Aorta (tissue), 5 donors: Measurements from ENCODE around the gene PTPRG. TPM values are rescaled to one million over a fixed set of nuclear protein-coding genes. Genes with fewer than 3 reads are reported as not detected.

Source experiments
- ATAC-seq: fragments of 200-7000 bp; cut with Tn5 transposase; one replicate; pipeline ENCODE4 v1.9.1; 2022; ENCODE audit warnings: moderate library complexity; ENCODE audit not compliant: low FRiP score
- DNase-seq, 2 donors: peaks; one replicate each; pipeline ENCODE4 v3.0.0-alpha.2; 2020
- H3K27ac ChIP-seq, 2 donors: one replicate each; pipeline ENCODE4 v1.5.1; 2013; ENCODE audit warnings: low read length in 2 of 2, mild to moderate bottlenecking in 2 of 2, moderate library complexity in 2 of 2, control low read depth in 1 of 2, inconsistent platforms in 1 of 2, low read depth in 1 of 2
- H3K27me3 ChIP-seq, 2 donors: one replicate each; pipeline ENCODE4 v1.6.1; 2013; ENCODE audit warnings: control low read depth in 1 of 2, low read length in 1 of 2, mild to moderate bottlenecking in 1 of 2, moderate library complexity in 1 of 2; ENCODE audit not compliant: insufficient read depth in 2 of 2, control insufficient read depth in 1 of 2
- H3K36me3 ChIP-seq, 2 donors: one replicate each; pipeline ENCODE4 v1.6.1; 2013; ENCODE audit warnings: control low read depth in 1 of 2, low read length in 1 of 2, mild to moderate bottlenecking in 1 of 2; ENCODE audit not compliant: insufficient read depth in 2 of 2, control insufficient read depth in 1 of 2
- H3K4me1 ChIP-seq, 2 donors: one replicate each; pipeline ENCODE4 v1.6.1; 2013; ENCODE audit warnings: low read length in 2 of 2, control low read depth in 1 of 2, mild to moderate bottlenecking in 1 of 2, moderate library complexity in 1 of 2; ENCODE audit not compliant: insufficient read depth in 2 of 2, control insufficient read depth in 1 of 2
- H3K4me3 ChIP-seq, 2 donors: one replicate each; pipeline ENCODE4 v1.5.1; 2013; ENCODE audit warnings: low read length in 2 of 2, control low read depth in 1 of 2, mild to moderate bottlenecking in 1 of 2
- H3K9me3 ChIP-seq: one replicate; pipeline ENCODE4 v1.6.1; 2013; ENCODE audit warnings: mild to moderate bottlenecking, low read length; ENCODE audit not compliant: control insufficient read depth
- WGBS, 2 donors: extraction: QIAGEN DNeasy Blood & Tissue Kit; methylation state at CpG; one replicate each; pipeline ENCODE4 v1.1.7; 2013; 5-methylcytosine and 5-hydroxymethylcytosine counted together
- intact Hi-C, 2 donors: fragments of 100-400 bp; cut with DNase I; formaldehyde crosslinking; loops; one replicate each; pipeline versions ENCODE4 v1.14.2 to v1.15.0; 2022
- polyA plus RNA-seq, 2 donors: library from polyadenylated mRNA; stranded (reverse); fragments of 200-250 nt; gene quantifications; one replicate each; pipeline ENCODE4 v1.2.3, GENCODE V29; 2013
- total RNA-seq, 2 donors: library from RNA; stranded (reverse); fragmentation: NEBNext Ultra II Directional; extraction: Animal tissue kit (Norgen Biotek cat#: 25700); gene quantifications; one replicate each; pipeline ENCODE4 v1.2.1, GENCODE V29; 2021
- donor health status: healthy with polysubstance abuse.
- donor health status: Bipolar disorder and iron deficiency.
- donor health status: DM: no; HTN: no; CAD: no.
- donor health status: DM: no; HTN: no; CAD: no.
- donor health status: DM: yes; HTN: yes; CAD: no.

Gene PTPRG
- total and polyA plus RNA-seq, 4 donors: 5.3 to 150 (median 52.4) TPM

DNA sequence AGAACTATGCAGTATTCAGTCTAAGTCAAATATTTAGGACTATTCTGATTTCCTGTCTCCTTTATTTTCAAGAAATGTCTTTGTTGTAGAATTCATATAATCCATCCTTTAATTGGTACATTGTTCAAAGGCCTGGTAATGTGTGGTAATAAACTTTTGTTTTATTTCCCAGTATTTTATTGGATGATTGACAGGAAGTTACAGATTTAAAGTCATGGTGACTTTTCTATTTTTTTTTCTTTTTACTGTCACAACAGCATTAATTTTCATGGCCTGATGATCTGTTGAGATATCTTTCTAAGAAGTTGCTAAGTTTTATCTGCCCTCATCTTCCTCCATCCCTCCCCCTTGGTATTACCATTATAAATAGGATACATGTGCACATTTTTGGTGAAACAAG lies 161.7 kb downstream of the PTPRG start:
- DNase-seq (no peak), ATAC-seq (no peak)
- Histone ChIP-seq H3K27me3 (no peaks in the 10 kb centered on the region), H3K36me3 (no peaks in the 10 kb centered on the region), H3K4me3 (no peak overlapping the region), H3K27ac (no peak overlapping the region), H3K9me3 (no peaks in the 10 kb centered on the region), H3K4me1 (peaks cover 2 to 9% of the 10 kb centered on the region in 2 donors)
- intact Hi-C loops: no loop called here

DNA sequence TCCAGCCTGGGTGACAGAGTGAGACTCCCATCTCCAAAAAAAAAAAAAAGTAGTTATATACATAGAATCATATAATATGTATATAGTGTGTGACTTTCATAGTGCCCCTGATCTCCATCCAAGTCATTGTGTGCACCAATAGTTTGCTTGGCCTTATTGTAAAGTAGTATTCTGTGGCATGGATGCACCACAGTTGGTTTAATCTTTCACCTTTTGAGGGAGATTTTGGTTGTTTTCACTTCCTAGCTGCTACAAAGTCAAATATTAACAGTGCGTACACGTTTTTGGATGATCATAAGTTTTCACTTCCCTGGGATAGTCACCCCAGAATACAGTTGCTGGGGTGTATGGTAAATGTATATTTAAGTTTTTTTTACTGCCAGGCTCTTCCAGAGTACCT lies 162.8 kb downstream of the PTPRG start:
- Histone ChIP-seq H3K27me3 (no peaks in the 10 kb centered on the region), H3K4me1 (peaks cover under 1 to 2% of the 10 kb centered on the region in 2 donors), H3K9me3 (no peaks in the 10 kb centered on the region), H3K27ac (no peak overlapping the region), H3K36me3 (no peaks in the 10 kb centered on the region), H3K4me3 (no peak overlapping the region)
- 85% methylated on average over 2 of the region's 2 CpGs for WGBS, 2 donors
- intact Hi-C loops: no loop called here
- ATAC-seq (no peak), DNase-seq (no peak)

DNA sequence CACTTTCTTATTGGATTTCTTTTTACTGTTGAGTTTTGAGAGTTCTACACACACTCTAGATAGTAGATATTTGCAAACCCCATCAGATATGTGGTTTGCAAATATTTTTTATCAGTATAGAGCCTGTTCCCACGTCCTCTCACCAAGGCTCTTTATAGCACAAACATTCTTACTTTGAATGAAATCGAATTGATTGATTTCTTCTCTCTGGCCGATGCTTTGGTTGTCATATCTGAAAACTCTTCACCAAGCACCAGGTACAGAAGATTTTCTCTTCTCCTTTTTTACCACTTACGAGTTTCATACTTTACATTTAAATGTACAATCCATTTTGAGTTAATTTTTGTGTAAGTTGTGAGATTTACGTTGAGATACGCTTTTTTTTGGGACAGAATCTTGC lies 163.4 kb downstream of the PTPRG start:
- Histone ChIP-seq H3K27me3 (no peaks in the 10 kb centered on the region), H3K4me1 (peaks cover 0 to 2% of the 10 kb centered on the region in 2 donors), H3K9me3 (no peaks in the 10 kb centered on the region), H3K36me3 (no peaks in the 10 kb centered on the region), H3K4me3 (no peak overlapping the region), H3K27ac (no peak overlapping the region)
- DNase-seq (no peak), ATAC-seq (no peak)
- intact Hi-C loops: no loop called here
- WGBS, 2 donors: 93 to 94% methylated on average over 6 of the region's 6 CpGs

DNA sequence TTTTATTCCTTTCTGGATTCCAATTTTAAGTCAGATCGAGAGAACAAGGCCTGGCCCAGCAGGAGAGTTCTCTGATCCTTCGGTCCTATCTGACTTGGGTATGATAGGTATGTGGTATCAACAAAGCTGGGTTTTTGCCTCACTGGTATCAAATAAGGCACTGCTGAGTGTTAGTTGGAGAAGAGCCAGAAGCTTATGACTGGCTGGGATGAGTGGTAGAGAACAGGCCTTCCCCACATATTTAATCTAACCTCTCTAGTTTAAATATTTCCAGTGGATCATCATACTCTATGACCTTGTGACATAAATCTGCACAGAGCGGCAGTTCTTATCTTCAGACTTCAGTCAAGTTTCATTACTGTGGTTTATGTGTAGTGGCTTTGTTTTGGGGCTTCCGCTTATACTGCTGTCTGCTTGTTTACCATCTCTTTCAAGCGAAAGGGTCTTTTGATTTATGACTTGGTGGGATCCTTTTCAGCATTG lies 164.5 kb downstream of the PTPRG start:
- H3K27ac ChIP-seq: no peak overlapping the region
- no peaks in the 10 kb centered on the region for H3K9me3 ChIP-seq
- peaks cover 0 to 2% of the 10 kb centered on the region in 2 donors for H3K4me1 ChIP-seq
- intact Hi-C loops: no loop called here
- no peaks in the 10 kb centered on the region for H3K36me3 ChIP-seq
- ATAC-seq: no peak
- no peak overlapping the region for H3K4me3 ChIP-seq
- no peak for DNase-seq
- no peaks in the 10 kb centered on the region for H3K27me3 ChIP-seq
- WGBS, 2 donors: 56 to 60% methylated on average over 5 of the region's 5 CpGs

DNA sequence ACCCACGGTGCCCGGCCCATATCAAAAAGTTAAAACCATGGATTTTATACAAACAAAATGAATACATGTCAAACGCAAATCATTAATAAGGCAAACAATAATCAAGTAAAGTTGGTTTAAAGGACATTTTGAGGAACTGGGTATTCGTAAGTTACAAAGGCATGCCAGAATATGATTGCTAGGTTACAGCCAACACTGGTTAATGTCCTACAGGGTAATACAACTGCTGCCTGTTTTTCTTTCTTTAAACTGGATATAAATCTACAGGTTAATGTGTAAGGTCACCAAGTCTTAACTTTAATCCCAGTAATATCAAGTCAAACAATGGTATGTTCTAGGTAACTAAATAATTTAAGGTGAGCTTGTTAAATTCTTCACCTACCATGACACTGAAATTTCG lies 166.1 kb downstream of the PTPRG start:
- H3K27me3 ChIP-seq: no peaks in the 10 kb centered on the region
- H3K36me3 ChIP-seq: no peaks in the 10 kb centered on the region
- H3K27ac ChIP-seq: no peak overlapping the region
- intact Hi-C loops: no loop called here
- 94 to 95% methylated on average over 5 of the region's 5 CpGs for WGBS, 2 donors
- peaks cover 0 to 2% of the 10 kb centered on the region in 2 donors for H3K4me1 ChIP-seq
- H3K4me3 ChIP-seq: no peak overlapping the region
- no peaks in the 10 kb centered on the region for H3K9me3 ChIP-seq
- no peak for ATAC-seq
- no peak for DNase-seq

DNA sequence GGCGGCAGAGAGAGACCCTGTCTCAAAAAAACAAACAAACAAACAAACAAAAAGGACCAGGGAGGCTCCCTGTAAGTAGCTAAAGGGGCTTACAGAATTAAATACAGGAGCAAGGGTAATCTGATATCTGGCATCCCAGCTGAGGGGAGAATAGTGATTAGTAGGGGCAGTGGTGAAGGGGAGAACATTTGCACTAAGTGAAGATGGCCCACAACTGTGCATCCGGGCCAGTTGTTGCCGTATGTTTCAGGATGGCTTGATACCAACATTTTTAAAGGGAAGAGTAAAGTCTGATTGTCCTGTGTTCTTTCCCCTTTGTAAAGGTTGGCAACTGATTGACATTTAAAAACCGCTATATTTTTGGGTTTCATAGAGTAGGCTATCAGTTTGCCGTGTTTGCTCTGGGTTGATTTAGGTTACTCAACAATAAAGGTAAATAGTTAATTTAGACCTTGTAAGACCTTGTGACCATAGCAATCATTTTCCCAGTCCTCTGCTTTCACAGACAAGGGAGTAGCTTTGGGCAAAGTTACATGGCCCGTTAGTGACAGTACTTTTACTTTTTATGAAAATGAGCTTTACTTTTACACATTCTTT lies 167.8 kb downstream of the PTPRG start:
- 82 to 95% methylated on average over 6 of the region's 6 CpGs for WGBS, 2 donors
- Histone ChIP-seq H3K27me3 (no peaks in the 10 kb centered on the region), H3K4me3 (no peak overlapping the region), H3K27ac (no peak overlapping the region), H3K9me3 (no peaks in the 10 kb centered on the region), H3K4me1 (peaks cover 2 to 3% of the 10 kb centered on the region in 2 donors), H3K36me3 (no peaks in the 10 kb centered on the region)
- DNase-seq: no peak
- intact Hi-C loops: no loop called here
- no peak for ATAC-seq

DNA sequence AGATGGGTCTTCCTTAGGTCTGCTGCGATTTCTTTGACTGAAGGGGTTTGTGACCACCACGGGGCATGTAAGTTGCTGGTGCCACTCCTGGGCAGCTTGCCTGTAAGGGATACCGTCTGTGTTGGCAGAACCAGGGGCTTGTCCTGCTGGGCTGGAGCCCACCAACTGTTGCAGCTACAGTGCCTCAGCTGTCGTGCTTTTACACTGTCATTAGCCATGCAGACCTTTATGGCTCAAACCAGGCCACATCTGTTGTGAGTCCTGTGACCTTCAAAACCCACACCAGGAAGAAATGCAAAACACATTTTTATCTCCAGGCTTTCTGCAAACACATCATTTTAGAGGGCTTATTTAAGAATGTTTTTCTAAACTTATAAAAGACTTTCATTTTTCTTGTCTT lies 168.7 kb downstream of the PTPRG start:
- Histone ChIP-seq H3K9me3 (no peaks in the 10 kb centered on the region), H3K36me3 (no peaks in the 10 kb centered on the region), H3K27me3 (no peaks in the 10 kb centered on the region), H3K27ac (no peak overlapping the region), H3K4me1 (peaks cover 2 to 3% of the 10 kb centered on the region in 2 donors), H3K4me3 (no peak overlapping the region)
- ATAC-seq (no peak), DNase-seq (no peak)
- 47 to 55% methylated on average over 4 of the region's 4 CpGs for WGBS, 2 donors
- intact Hi-C loops: no loop called here

DNA sequence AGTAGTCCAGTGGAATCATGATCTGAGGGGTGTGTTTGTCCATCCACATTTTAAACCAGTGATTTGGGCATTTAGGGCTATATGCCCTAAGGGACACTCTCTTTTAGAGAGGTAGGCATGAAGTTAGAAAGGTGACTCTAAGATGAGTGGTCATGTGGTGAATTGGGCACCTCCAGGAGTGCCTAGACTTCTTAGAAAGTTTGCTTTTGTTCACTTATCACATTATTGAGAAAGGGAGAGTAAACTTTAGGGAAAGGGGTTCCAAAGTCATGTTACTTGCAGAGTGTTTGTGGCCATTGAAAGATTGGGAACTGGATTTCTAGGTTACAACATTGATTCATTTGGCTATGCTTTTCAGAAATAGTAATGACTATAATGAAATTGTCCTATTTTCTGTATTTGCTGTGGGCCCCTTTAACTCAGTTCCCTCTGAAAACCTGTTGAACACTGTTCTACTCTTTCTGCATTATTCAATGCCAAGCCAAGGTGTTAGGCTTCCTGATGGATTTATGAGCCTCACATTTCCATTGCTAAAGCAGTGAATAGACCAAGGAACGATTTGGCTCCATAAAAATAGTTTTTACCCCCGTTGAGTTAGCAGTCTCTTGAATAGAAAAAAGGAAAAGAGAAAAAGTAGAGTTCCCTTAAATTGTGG lies 169.3 kb downstream of the PTPRG start:
- DNase-seq (no peak), ATAC-seq (no peak)
- intact Hi-C loops: no loop called here
- Histone ChIP-seq H3K27me3 (no peaks in the 10 kb centered on the region), H3K4me3 (no peak overlapping the region), H3K9me3 (no peaks in the 10 kb centered on the region), H3K27ac (no peak overlapping the region), H3K4me1 (peaks cover 0 to 3% of the 10 kb centered on the region in 2 donors), H3K36me3 (no peaks in the 10 kb centered on the region)
- WGBS, 2 donors: 42 to 58% methylated on average over 2 of the region's 2 CpGs

DNA sequence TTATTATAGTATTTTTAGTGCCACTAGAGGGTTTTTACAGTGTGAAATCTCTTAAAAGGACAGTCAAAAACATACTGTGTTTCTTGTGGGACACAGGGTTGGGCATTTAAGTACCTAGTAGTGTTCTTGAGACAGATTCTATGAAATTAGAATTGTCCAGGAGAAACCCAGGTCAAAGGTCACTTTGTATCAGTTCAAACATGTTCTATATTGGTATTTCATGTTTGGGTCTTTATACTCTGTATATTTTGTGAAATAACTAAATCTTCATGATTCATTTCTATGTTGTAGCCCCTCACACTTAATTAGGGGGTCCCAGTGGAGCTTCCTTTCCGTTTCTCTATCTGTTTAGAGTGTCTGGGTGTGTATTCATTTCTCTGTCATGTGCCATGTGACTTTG lies 171.6 kb downstream of the PTPRG start:
- no peak overlapping the region for H3K27ac ChIP-seq
- H3K4me1 ChIP-seq: peaks cover 0 to 7% of the 10 kb centered on the region in 2 donors
- H3K27me3 ChIP-seq: no peaks in the 10 kb centered on the region
- H3K9me3 ChIP-seq: no peaks in the 10 kb centered on the region
- WGBS, 2 donors: 58 to 67% methylated on average over 1 of the region's 1 CpG
- no peak for DNase-seq
- H3K4me3 ChIP-seq: no peak overlapping the region
- intact Hi-C loops: no loop called here
- ATAC-seq: no peak
- no peaks in the 10 kb centered on the region for H3K36me3 ChIP-seq
